ENCODE data around the gene UVSSA.

The UVSSA gene

GRCh38 chr4:1398681-1399507 lies 51.9 kb downstream of the UVSSA start:
- no peak for DNase-seq

- no peak for DNase-seq
These were observed 52.6 kb downstream of the UVSSA start for GRCh38 chr4:1399508-1400190.

- no peak for DNase-seq
These were observed 53.3 kb downstream of the UVSSA start for GRCh38 chr4:1400191-1400805.

GRCh38 chr4:1400831-1401408 lies 53.9 kb downstream of the UVSSA start:
- no peak for DNase-seq

- DNase-seq: no peak
These were observed 54.5 kb downstream of the UVSSA start for GRCh38 chr4:1401409-1402020.

GRCh38 chr4:1402021-1402515 lies 55.1 kb downstream of the UVSSA start:
- DNase-seq: no peak

- peak; percentile 10 for DNase-seq
These were observed 55.6 kb downstream of the UVSSA start for GRCh38 chr4:1402516-1403091.

- no peak for DNase-seq
These were observed 56.2 kb downstream of the UVSSA start for GRCh38 chr4:1403177-1403583.

- DNase-seq: no peak
These were observed 56.9 kb downstream of the UVSSA start for GRCh38 chr4:1403591-1404572.

- no peak for DNase-seq
These were observed 57.7 kb downstream of the UVSSA start for GRCh38 chr4:1404573-1405253.

- DNase-seq: no peak
These were observed 58.2 kb downstream of the UVSSA start for GRCh38 chr4:1405254-1405635.

GRCh38 chr4:1405636-1406393 lies 58.8 kb downstream of the UVSSA start:
- no peak for DNase-seq

- no peak for DNase-seq
These were observed 59.5 kb downstream of the UVSSA start, which contains the start of gene NKX1-1 for GRCh38 chr4:1406394-1406980. Gene NKX1-1 (minus strand): TSS chr4:1406442. CDS start chr4:1406442, 0 bp downstream.

GRCh38 chr4:1406981-1407656 lies 60.1 kb downstream of the UVSSA start:
- DNase-seq: no peak

- no peak for DNase-seq
These were observed 60.8 kb downstream of the UVSSA start for GRCh38 chr4:1407657-1408333.

- no peak for DNase-seq
These were observed 61.4 kb downstream of the UVSSA start for GRCh38 chr4:1408418-1408817.

- no peak for DNase-seq
These were observed 62.1 kb downstream of the UVSSA start for GRCh38 chr4:1409079-1409478.

Data from activated CD4-positive, alpha-beta T cell treated with anti-CD3 and anti-CD28 coated beads, Interleukin-10, Interleukin-2, amounts not matched to agents 100 ng/mL and 50 ng/mL, durations not matched to agents 16 hours and 8 hours (primary cell).